Osteocyte (in vitro differentiated cells): Measurements from ENCODE around the gene ZBTB25. TPM values are rescaled to one million over a fixed set of nuclear protein-coding genes. Genes with fewer than 3 reads are reported as not detected.

Experiments used
- DNase-seq: peaks from one replicate; pipeline ENCODE4 v3.0.0; 2021; ENCODE audit warnings: mixed read lengths; ENCODE audit not compliant: unreplicated experiment; ENCODE audit errors: extremely low spot score
- H3K27ac Mint-ChIP-seq: one replicate; pipeline ENCODE4 v1.8.0; 2021; ENCODE audit warnings: mild to moderate bottlenecking, mixed read lengths; ENCODE audit not compliant: unreplicated experiment
- H3K27me3 Mint-ChIP-seq: one replicate; pipeline ENCODE4 v1.8.0; 2021; ENCODE audit warnings: mixed read lengths; ENCODE audit not compliant: unreplicated experiment
- H3K36me3 Mint-ChIP-seq: one replicate; pipeline ENCODE4 v1.8.0; 2021; ENCODE audit warnings: mixed read lengths; ENCODE audit not compliant: unreplicated experiment
- H3K4me1 Mint-ChIP-seq: one replicate; pipeline ENCODE4 v1.8.0; 2021; ENCODE audit warnings: mixed read lengths; ENCODE audit not compliant: unreplicated experiment
- H3K4me3 Mint-ChIP-seq: one replicate; pipeline ENCODE4 v1.8.0; 2021; ENCODE audit warnings: mild to moderate bottlenecking, moderate library complexity, mixed read lengths; ENCODE audit not compliant: unreplicated experiment
- H3K9me3 Mint-ChIP-seq: one replicate; pipeline ENCODE4 v1.8.0; 2021; ENCODE audit warnings: mixed read lengths; ENCODE audit not compliant: unreplicated experiment
- total RNA-seq: library from RNA; stranded (reverse); gene quantifications from 2 replicates; pipeline ENCODE4 v1.2.1, GENCODE V29; 2021
- TF ChIP-seq, protein P1 (sequence below): fragments of 200-600 bp; sonication (generic); IDR thresholded peaks from 2 replicates; pipeline ENCODE4 v1.5.0; 2021; ENCODE audit warnings: antibody characterized with exemption, mild to moderate bottlenecking, moderate library complexity

The ZBTB25 gene
- total RNA-seq, 1 donor from 2014 or later: 10.9 TPM

DNA sequence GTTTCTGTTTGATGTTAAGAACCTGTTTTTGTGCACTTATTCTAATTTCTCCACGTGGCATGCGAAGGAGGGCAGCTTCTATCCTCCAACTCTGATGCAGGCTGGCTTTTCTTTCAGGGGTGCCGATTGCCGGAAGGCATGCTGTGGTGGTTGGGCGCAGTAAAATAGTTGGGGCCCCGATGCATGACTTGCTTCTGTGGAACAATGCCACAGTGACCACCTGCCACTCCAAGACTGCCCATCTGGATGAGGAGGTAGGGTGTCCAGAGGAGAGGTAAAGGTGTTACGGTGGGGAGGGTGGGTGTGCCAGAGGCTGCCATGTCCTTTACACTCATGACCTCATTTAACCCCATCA is 85.9 kb downstream of the ZBTB25 start:
- no peak overlapping the region for H3K27ac Mint-ChIP-seq
- DNase-seq: no peak
- H3K4me1 Mint-ChIP-seq: peaks cover 30% of the 10 kb centered on the region
- no peaks in the 10 kb centered on the region for H3K27me3 Mint-ChIP-seq
- H3K36me3 Mint-ChIP-seq: peaks cover 45% of the 10 kb centered on the region
- no peak overlapping the region for H3K4me3 Mint-ChIP-seq
- TF ChIP-seq, protein P1, sequence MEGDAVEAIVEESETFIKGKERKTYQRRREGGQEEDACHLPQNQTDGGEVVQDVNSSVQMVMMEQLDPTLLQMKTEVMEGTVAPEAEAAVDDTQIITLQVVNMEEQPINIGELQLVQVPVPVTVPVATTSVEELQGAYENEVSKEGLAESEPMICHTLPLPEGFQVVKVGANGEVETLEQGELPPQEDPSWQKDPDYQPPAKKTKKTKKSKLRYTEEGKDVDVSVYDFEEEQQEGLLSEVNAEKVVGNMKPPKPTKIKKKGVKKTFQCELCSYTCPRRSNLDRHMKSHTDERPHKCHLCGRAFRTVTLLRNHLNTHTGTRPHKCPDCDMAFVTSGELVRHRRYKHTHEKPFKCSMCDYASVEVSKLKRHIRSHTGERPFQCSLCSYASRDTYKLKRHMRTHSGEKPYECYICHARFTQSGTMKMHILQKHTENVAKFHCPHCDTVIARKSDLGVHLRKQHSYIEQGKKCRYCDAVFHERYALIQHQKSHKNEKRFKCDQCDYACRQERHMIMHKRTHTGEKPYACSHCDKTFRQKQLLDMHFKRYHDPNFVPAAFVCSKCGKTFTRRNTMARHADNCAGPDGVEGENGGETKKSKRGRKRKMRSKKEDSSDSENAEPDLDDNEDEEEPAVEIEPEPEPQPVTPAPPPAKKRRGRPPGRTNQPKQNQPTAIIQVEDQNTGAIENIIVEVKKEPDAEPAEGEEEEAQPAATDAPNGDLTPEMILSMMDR: no peak
- no peaks in the 10 kb centered on the region for H3K9me3 Mint-ChIP-seq

DNA sequence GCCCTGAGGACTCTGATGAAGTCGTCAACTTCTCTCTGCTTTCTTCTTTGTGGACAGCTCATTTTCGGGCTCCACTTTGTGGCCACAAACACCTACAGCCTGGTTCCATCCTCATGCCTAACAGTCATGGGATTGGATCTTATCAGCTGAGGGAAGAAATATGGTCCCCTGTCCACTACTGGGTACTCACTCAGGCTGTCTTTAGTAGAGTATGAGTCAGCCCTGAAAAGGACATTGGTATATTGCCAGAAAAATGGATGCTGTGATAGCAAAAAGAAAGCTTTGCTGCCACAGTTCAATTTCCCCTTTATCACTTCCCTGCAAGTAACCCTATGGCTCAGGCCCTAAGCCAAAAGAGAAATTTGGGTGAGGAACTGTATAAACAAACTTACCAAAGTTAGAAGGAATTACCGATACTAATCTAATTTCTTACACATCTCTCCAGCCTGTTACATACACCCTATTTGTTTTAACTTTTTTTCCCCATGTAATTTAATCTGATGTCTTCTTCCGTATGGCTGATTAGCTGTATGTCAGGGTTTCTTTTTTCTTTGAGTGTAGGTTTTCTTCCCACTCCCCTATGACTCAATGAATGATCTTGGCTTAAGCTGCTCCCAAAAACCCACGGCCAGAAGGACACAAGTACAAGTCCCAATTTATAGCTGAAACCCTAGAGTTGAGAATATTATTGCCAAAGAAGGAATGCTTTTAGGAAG is 86.4 kb downstream of the ZBTB25 start:
- H3K36me3 Mint-ChIP-seq: peaks cover 44% of the 10 kb centered on the region
- TF ChIP-seq, protein P1: no peak
- H3K27ac Mint-ChIP-seq: no peak overlapping the region
- H3K4me1 Mint-ChIP-seq: peaks cover 30% of the 10 kb centered on the region
- DNase-seq: no peak
- no peaks in the 10 kb centered on the region for H3K9me3 Mint-ChIP-seq
- no peaks in the 10 kb centered on the region for H3K27me3 Mint-ChIP-seq
- no peak overlapping the region for H3K4me3 Mint-ChIP-seq

DNA sequence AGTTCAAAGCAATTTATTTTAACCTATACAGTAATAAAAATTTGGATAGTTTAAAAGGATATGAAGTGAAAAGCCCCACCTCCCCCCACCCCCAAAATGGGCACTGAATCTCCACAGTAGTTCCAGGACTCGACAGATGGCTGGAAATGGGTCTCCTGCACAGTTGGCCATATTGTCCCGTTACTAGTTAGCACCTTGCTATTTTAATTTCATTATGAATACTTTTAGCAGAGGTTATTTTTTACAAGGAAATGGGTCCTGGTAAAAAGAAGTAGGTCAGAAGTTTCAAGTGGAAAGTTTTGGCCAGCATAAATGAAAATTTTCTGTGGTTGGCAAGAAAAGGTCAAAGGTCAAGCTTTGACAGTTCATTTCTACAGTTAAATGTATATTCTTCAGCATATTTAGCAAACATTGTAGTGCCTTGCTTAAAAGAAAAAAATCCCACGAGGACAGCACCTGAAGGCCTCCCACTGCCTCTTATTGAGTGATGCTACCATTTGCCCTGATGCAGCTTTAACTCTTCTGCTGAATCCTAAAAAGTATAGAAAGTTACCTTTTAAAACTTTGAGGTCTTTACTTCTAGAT is 87.2 kb downstream of the ZBTB25 start:
- DNase-seq: no peak
- peaks cover 41% of the 10 kb centered on the region for H3K36me3 Mint-ChIP-seq
- no peak overlapping the region for H3K4me3 Mint-ChIP-seq
- no peaks in the 10 kb centered on the region for H3K27me3 Mint-ChIP-seq
- H3K27ac Mint-ChIP-seq: no peak overlapping the region
- TF ChIP-seq, protein P1: no peak
- H3K9me3 Mint-ChIP-seq: no peaks in the 10 kb centered on the region
- H3K4me1 Mint-ChIP-seq: peaks cover 25% of the 10 kb centered on the region

DNA sequence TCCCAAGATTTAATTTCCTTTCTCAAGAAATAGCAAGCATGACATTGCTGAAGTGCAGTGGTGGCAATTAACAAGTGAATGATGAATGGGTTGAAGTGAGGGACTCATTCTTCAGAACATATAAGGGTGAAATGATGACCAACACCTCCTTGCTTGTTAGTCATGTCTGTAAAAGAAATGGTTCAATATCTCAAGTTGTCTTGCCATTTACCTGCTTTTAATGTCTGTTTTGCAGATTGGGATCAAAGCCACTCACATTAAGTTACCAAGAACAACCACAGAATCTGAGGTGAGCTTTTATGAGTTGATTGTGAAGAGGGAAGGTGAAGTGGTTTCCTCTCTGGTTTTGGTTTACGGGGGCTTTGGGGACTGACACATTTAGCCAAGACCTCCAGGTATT is 91.4 kb downstream of the ZBTB25 start:
- Mint-ChIP-seq H3K4me1 (peaks cover 36% of the 10 kb centered on the region), H3K36me3 (peaks cover 23% of the 10 kb centered on the region), H3K4me3 (no peak overlapping the region), H3K9me3 (no peaks in the 10 kb centered on the region), H3K27me3 (no peaks in the 10 kb centered on the region), H3K27ac (no peak overlapping the region)
- no peak for DNase-seq
- TF ChIP-seq, protein P1: no peak

DNA sequence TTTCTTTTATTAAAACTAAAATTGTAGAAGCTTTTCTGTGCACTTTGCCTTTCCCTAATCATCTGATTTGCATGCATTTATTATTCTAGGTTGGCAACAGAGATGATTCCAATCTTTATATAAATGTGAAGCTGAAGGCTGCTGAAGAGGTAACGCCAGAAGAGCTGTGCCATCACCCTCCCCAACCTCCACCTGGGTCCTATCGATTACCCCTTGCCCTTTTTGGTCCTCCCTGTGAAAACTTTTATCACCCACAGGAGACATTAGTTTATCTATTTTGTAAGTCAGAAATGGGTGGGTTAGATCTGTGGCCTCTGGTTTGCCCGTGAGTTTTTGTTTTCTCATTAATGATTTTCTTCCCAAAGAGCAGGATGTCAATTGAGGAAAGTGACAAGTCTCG is 92.6 kb downstream of the ZBTB25 start:
- Mint-ChIP-seq H3K36me3 (peaks cover 21% of the 10 kb centered on the region), H3K27me3 (no peaks in the 10 kb centered on the region), H3K27ac (no peak overlapping the region), H3K4me1 (peaks cover 28% of the 10 kb centered on the region), H3K4me3 (no peak overlapping the region), H3K9me3 (no peaks in the 10 kb centered on the region)
- DNase-seq: no peak
- TF ChIP-seq, protein P1: no peak
